ENCODE measurements around the gene C6orf89. TPM values are rescaled to one million over a fixed set of nuclear protein-coding genes. Genes with fewer than 3 reads are reported as not detected.

The C6orf89 gene
- total and polyA plus RNA-seq, 2 of the 13 experiments (the other 11 are each of a cell fraction or from before 2014, with no cell fraction given): 22.1 to 32.2 TPM

DNA sequence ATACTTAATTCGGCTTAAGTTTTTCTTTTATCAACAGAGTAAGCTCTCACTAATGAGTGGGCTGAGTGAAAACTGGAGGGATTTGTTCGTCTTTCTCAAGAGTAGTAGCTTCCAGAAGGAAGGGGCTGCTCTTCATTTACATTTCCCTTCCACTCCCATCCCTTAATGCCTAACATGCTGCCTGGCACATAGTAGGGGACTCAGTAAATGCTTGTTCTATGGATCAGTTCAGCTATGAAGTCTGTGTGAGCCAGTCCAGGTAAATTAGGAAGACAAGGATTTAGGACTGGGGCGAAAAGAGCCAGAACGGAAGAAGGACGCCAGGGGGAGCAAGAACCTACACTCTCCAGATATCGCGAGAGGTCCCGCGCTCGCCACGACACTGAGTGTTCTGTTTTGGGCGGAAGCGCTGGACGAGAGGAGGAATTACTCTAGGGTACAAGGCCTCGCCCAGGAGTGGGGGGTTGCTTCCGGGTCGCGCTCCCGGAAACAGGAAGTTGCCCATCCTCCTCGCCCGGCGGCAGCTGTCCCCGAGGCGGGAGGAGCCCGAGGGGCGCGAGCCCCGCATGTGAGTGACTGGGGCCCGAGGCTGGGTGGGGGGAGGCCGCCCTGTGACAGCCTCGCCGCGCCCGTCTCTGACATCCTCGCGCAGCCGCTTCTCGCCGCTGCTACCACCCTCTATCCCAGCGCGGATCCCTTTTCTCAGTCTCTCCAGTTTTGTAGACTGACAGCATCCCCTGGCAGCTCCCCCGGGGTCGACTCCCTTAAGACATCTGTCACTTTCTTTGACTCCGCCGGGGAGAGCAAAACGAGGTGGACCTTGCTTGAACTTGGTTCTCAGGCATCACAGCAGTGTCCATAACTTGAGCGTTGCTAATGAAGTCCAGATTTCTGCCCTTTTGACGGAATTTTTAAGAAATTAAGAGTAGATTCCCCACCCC, at the start of gene C6orf89 (continued):
- TF ChIP-seq HBP1 (CRISPR knock-in tag; IDR thresholded peaks at IDR 0.05; ENCODE audit: low read depth) (peak; percentile 74; the same call in 1 of the 2 replicates), SP140L (CRISPR knock-in tag; IDR thresholded peaks at IDR 0.05; ENCODE audit: borderline replicate concordance) (no peak; the same call in 1 of the 2 replicates), ZNF615 (CRISPR knock-in tag; IDR thresholded peaks at IDR 0.05; ENCODE audit: borderline replicate concordance) (no peak), ZBTB14 (CRISPR knock-in tag; IDR thresholded peaks at IDR 0.05) (no peak), SRSF4 (IDR thresholded peaks at IDR 0.05; ENCODE audit: low read depth, low read length, poor library complexity, severe bottlenecking) (no peak), DMAP1 (CRISPR knock-in tag; IDR thresholded peaks at IDR 0.05) (peak; percentile 94), ZNF460 (CRISPR knock-in tag; IDR thresholded peaks at IDR 0.05; ENCODE audit: borderline replicate concordance) (peak; percentile 81), ZNF629 (CRISPR knock-in tag; conservative IDR thresholded peaks at IDR 0.05) (no peak), GPBP1L1 (CRISPR knock-in tag; IDR thresholded peaks at IDR 0.05) (no peak), TBX2 (CRISPR knock-in tag; IDR thresholded peaks at IDR 0.05; ENCODE audit: borderline replicate concordance) (peak; percentile 92), NR2C2 (CRISPR knock-in tag; IDR thresholded peaks at IDR 0.05; ENCODE audit: borderline replicate concordance) (peak; percentile 100), ZNF282 (IDR thresholded peaks at IDR 0.05; ENCODE audit: partially characterized antibody) (no peak), ZC3H4 (CRISPR knock-in tag; IDR thresholded peaks at IDR 0.05; ENCODE audit: borderline replicate concordance) (0 out of 2 replicates have a peak, but pooled peaks have one; percentile 23), RORA (CRISPR knock-in tag; IDR thresholded peaks at IDR 0.05) (no peak)
- TF ChIP-seq, protein P1, sequence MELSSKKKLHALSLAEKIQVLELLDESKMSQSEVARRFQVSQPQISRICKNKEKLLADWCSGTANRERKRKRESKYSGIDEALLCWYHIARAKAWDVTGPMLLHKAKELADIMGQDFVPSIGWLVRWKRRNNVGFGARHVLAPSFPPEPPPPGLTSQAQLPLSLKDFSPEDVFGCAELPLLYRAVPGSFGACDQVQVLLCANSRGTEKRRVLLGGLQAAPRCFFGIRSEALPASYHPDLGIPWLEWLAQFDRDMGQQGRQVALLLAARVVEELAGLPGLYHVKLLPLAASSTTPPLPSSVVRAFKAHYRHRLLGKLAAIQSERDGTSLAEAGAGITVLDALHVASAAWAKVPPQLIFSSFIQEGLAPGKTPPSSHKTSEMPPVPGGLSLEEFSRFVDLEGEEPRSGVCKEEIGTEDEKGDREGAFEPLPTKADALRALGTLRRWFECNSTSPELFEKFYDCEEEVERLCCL (CRISPR knock-in tag; IDR thresholded peaks at IDR 0.05; ENCODE audit: borderline replicate concordance): peak; percentile 96; the same call in 1 of the 2 replicates
- TF ChIP-seq, protein P2, sequence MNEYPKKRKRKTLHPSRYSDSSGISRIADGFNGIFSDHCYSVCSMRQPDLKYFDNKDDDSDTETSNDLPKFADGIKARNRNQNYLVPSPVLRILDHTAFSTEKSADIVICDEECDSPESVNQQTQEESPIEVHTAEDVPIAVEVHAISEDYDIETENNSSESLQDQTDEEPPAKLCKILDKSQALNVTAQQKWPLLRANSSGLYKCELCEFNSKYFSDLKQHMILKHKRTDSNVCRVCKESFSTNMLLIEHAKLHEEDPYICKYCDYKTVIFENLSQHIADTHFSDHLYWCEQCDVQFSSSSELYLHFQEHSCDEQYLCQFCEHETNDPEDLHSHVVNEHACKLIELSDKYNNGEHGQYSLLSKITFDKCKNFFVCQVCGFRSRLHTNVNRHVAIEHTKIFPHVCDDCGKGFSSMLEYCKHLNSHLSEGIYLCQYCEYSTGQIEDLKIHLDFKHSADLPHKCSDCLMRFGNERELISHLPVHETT (CRISPR knock-in tag; conservative IDR thresholded peaks at IDR 0.05): peak; percentile 92
- TF ChIP-seq, protein P3, sequence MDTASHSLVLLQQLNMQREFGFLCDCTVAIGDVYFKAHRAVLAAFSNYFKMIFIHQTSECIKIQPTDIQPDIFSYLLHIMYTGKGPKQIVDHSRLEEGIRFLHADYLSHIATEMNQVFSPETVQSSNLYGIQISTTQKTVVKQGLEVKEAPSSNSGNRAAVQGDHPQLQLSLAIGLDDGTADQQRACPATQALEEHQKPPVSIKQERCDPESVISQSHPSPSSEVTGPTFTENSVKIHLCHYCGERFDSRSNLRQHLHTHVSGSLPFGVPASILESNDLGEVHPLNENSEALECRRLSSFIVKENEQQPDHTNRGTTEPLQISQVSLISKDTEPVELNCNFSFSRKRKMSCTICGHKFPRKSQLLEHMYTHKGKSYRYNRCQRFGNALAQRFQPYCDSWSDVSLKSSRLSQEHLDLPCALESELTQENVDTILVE (CRISPR knock-in tag; IDR thresholded peaks at IDR 0.05): peak; percentile 96

All from HepG2 (cell line).